Thyroid gland (tissue), 4 donors: Measurements from ENCODE around the gene ARHGEF4. TPM values are rescaled to one million over a fixed set of nuclear protein-coding genes. Genes with fewer than 3 reads are reported as not detected.
A peak's percentile ranks its signal among the peaks of the same experiment; 100 is the strongest.

ENCODE experiments used
- DNase-seq, 2 donors: peaks; one replicate each; pipeline ENCODE4 v3.0.0-alpha.2; 2019
- H3K27ac ChIP-seq, 3 donors: fragments of 200-600 bp; sonication (generic); 1 replicate in 2 of 3; 2 replicates in 1 of 3; pipeline ENCODE4 v1.5.1; 2016 to 2019; ENCODE audit warnings: mild to moderate bottlenecking in 1 of 3, moderate library complexity in 1 of 3
- H3K27me3 ChIP-seq: fragments of 200-600 bp; sonication (generic); one replicate; pipeline ENCODE4 v1.5.1; 2019
- H3K36me3 ChIP-seq, 2 donors: fragments of 200-600 bp; sonication (generic); one replicate each; pipeline ENCODE4 v1.5.1; 2016 to 2019
- H3K4me1 ChIP-seq, 2 donors: fragments of 200-600 bp; sonication (generic); one replicate each; pipeline ENCODE4 v1.5.1; 2017 to 2019
- H3K4me3 ChIP-seq, 3 donors: fragments of 200-600 bp; sonication (generic); replicated peaks in 1 of 3; 1 replicate in 2 of 3; 2 replicates in 1 of 3; pipeline ENCODE4 v1.5.1; 2016; ENCODE audit warnings: mild to moderate bottlenecking in 1 of 3
- H3K9me3 ChIP-seq: fragments of 200-600 bp; sonication (generic); one replicate; pipeline ENCODE4 v1.5.1; 2017
- CTCF ChIP-seq, 6 experiments: fragments of 200-600 bp in 3 of 6; fragments of 450-650 bp in 3 of 6; sonication (generic) in 3 of 6; IDR thresholded peaks; one replicate each; pipeline ENCODE4 v1.5.1; 2016 to 2019; ENCODE audit warnings: antibody characterized with exemption in 6 of 6, mild to moderate bottlenecking in 2 of 6, inconsistent platforms in 1 of 6, moderate library complexity in 1 of 6
- POLR2A ChIP-seq, 2 donors: fragments of 450-650 bp; IDR thresholded peaks; one replicate each; pipeline ENCODE4 v1.6.1; 2017; ENCODE audit warnings: antibody characterized with exemption in 2 of 2, mild to moderate bottlenecking in 2 of 2, moderate library complexity in 1 of 2
- WGBS, 2 donors: methylation state at CpG; one replicate each; pipeline ENCODE4 v1.1.5; 2017; 5-methylcytosine and 5-hydroxymethylcytosine counted together
- intact Hi-C: fragments of 100-400 bp; cut with DNase I; formaldehyde crosslinking; loops from one replicate; pipeline ENCODE4 v1.15.1; 2023
- total RNA-seq, 4 donors: library from RNA; depleted of rRNA; stranded (reverse); fragments of >200 nt; gene quantifications; one replicate each; pipeline ENCODE4 v1.2.3, GENCODE V29; 2016

The ARHGEF4 gene
- total RNA-seq, 4 donors from 2014 or later = 15.6 to 24.3 (median 22.5) TPM

GRCh38 chr2:130910931-130911330, 74.2 kb downstream of the ARHGEF4 start:
- Histone ChIP-seq H3K27me3 (no peaks in the 10 kb centered on the region), H3K36me3 (no peaks in the 10 kb centered on the region), H3K4me3 (no peak overlapping the region), H3K9me3 (no peaks in the 10 kb centered on the region), H3K27ac (peak overlapping the region in 1 of 3 donors; percentile 45), H3K4me1 (peaks cover 18 to 19% of the 10 kb centered on the region in 2 donors)
- intact Hi-C loops = no loop called here
- WGBS, 2 donors = 63 to 69% methylated on average over 6 of the region's 6 CpGs
- TF ChIP-seq CTCF (IDR thresholded peaks at IDR 0.05) (no peak), POLR2A (IDR thresholded peaks at IDR 0.05) (no peak)
- no peak for DNase-seq

- DNase-seq = peak; percentile 45 to 51
- H3K9me3 ChIP-seq = no peaks in the 10 kb centered on the region
- peak overlapping the region in 1 of 3 donors; percentile 45 for H3K27ac ChIP-seq
- no peak overlapping the region for H3K4me3 ChIP-seq
- H3K36me3 ChIP-seq = no peaks in the 10 kb centered on the region
- intact Hi-C loops = no loop called here
- H3K4me1 ChIP-seq = peaks cover 18 to 19% of the 10 kb centered on the region in 2 donors
- no peaks in the 10 kb centered on the region for H3K27me3 ChIP-seq
- TF ChIP-seq CTCF (IDR thresholded peaks at IDR 0.05) = no peak
- no peak for TF ChIP-seq POLR2A (IDR thresholded peaks at IDR 0.05)
- WGBS, 2 donors = 37 to 44% methylated on average over 2 to 5 of the region's 5 CpGs
Observed at GRCh38 chr2:130911482-130911881, 74.8 kb downstream of the ARHGEF4 start.

GRCh38 chr2:130911996-130912395, 75.3 kb downstream of the ARHGEF4 start:
- intact Hi-C loops = no loop called here
- DNase-seq = peak; percentile 47 to 57

GRCh38 chr2:130912471-130912870, 75.8 kb downstream of the ARHGEF4 start:
- no peaks in the 10 kb centered on the region for H3K9me3 ChIP-seq
- no peaks in the 10 kb centered on the region for H3K36me3 ChIP-seq
- peak; percentile 10 to 17 for DNase-seq
- WGBS, 2 donors = 19 to 25% methylated on average over 4 of the region's 4 CpGs
- intact Hi-C loops = no loop called here
- TF ChIP-seq CTCF (IDR thresholded peaks at IDR 0.05) = no peak
- TF ChIP-seq POLR2A (IDR thresholded peaks at IDR 0.05) = no peak
- H3K27me3 ChIP-seq = no peaks in the 10 kb centered on the region
- no peak overlapping the region for H3K4me3 ChIP-seq
- peaks cover 18 to 19% of the 10 kb centered on the region in 2 donors for H3K4me1 ChIP-seq
- no peak overlapping the region for H3K27ac ChIP-seq

More at GRCh38 chr2:130911996-130912395, 75.3 kb downstream of the ARHGEF4 start:
- Histone ChIP-seq H3K9me3 (no peaks in the 10 kb centered on the region), H3K36me3 (no peaks in the 10 kb centered on the region), H3K27ac (peak overlapping the region in 1 of 3 donors; percentile 45), H3K27me3 (no peaks in the 10 kb centered on the region), H3K4me3 (no peak overlapping the region), H3K4me1 (peaks cover 18 to 19% of the 10 kb centered on the region in 2 donors)
- 24 to 33% methylated on average over 12 to 14 of the region's 15 CpGs for WGBS, 2 donors
- no peak for TF ChIP-seq POLR2A (IDR thresholded peaks at IDR 0.05)
- TF ChIP-seq CTCF (IDR thresholded peaks at IDR 0.05) = no peak

- TF ChIP-seq POLR2A (IDR thresholded peaks at IDR 0.05) = no peak
- no peak for TF ChIP-seq CTCF (IDR thresholded peaks at IDR 0.05)
- no peak for DNase-seq
Observed at GRCh38 chr2:130913891-130914290, 77.2 kb downstream of the ARHGEF4 start.

More at GRCh38 chr2:130913891-130914290, 77.2 kb downstream of the ARHGEF4 start:
- no peaks in the 10 kb centered on the region for H3K27me3 ChIP-seq
- intact Hi-C loops = no loop called here
- WGBS, 2 donors = 88 to 98% methylated on average over 1 to 6 of the region's 6 CpGs
- no peaks in the 10 kb centered on the region for H3K36me3 ChIP-seq
- no peaks in the 10 kb centered on the region for H3K9me3 ChIP-seq
- no peak overlapping the region for H3K4me3 ChIP-seq
- no peak overlapping the region for H3K27ac ChIP-seq
- peaks cover 18 to 19% of the 10 kb centered on the region in 2 donors for H3K4me1 ChIP-seq
